ENCODE results near the gene DNAJC4.

DNA sequence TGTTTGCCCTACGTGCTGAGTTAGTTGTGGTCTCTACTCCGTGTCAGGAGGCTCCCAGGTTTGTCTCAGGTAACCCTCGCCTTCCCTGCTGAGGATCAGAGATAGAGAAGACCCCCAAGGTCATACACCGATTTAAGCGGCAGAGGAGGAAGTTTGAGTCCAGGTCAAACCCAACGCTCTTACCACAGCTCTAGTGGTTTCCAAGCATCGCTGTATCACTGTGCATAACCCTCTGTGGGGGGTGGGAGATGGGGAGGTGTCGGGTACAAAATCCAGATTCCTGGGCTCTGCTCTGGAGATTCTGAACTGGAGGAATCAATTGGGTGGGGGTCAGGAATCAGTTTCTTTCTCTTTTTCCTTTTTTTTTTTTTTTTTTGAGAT, 627 bp downstream of the DNAJC4 start:
- TF ChIP-seq, protein P1, sequence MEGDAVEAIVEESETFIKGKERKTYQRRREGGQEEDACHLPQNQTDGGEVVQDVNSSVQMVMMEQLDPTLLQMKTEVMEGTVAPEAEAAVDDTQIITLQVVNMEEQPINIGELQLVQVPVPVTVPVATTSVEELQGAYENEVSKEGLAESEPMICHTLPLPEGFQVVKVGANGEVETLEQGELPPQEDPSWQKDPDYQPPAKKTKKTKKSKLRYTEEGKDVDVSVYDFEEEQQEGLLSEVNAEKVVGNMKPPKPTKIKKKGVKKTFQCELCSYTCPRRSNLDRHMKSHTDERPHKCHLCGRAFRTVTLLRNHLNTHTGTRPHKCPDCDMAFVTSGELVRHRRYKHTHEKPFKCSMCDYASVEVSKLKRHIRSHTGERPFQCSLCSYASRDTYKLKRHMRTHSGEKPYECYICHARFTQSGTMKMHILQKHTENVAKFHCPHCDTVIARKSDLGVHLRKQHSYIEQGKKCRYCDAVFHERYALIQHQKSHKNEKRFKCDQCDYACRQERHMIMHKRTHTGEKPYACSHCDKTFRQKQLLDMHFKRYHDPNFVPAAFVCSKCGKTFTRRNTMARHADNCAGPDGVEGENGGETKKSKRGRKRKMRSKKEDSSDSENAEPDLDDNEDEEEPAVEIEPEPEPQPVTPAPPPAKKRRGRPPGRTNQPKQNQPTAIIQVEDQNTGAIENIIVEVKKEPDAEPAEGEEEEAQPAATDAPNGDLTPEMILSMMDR (conservative IDR thresholded peaks at IDR 0.05; ENCODE audit: low read length), result no peak
- TF ChIP-seq EZH2phosphoT487 (IDR thresholded peaks at IDR 0.05; ENCODE audit: borderline replicate concordance), result no peak
